Stimulated activated CD4-positive, alpha-beta T cell treated with anti-CD3 and anti-CD28 coated beads, Interleukin-1b, Interleukin-23, amount 100 ng/mL, for 24 hours (primary cell): ENCODE results near the gene RPS27.

ENCODE experiments used
- DNase-seq, 4 experiments: peaks; one replicate each; pipeline ENCODE4 v3.0.0-alpha.2; 2020; ENCODE audit warnings: low read depth in 4 of 4, low spot score in 1 of 4

Gene RPS27

GRCh38 chr1:153990468-153991150 is at the start of gene RPS27:
Gene RPS27, plus strand, starts transcription at chr1:153990762. Its CDS starts 35 bp downstream, at chr1:153990797.
- DNase-seq: peak; percentile 69 to 77 (median 70)

- no peak for DNase-seq
These were observed 48.5 kb upstream of the RPS27 start for GRCh38 chr1:153941826-153942725.

GRCh38 chr1:153942766-153943549 is 47.6 kb upstream of the RPS27 start:
- DNase-seq: no peak

- no peak for DNase-seq
These were observed 46.3 kb upstream of the RPS27 start for GRCh38 chr1:153944005-153944826.

- DNase-seq: no peak
These were observed 45.8 kb upstream of the RPS27 start for GRCh38 chr1:153944827-153945117.

- peak in 3 of 4 experiments; percentile 33 to 68 (median 51) for DNase-seq
These were observed 45.3 kb upstream of the RPS27 start for GRCh38 chr1:153945131-153945794.

GRCh38 chr1:153945795-153946621 is 44.6 kb upstream of the RPS27 start:
- DNase-seq: peak in 3 of 4 experiments; percentile 36 to 66 (median 53)

GRCh38 chr1:153946622-153947241 is 43.8 kb upstream of the RPS27 start, which contains the start of gene DENND4B:
Gene DENND4B, minus strand, starts transcription at chr1:153946718. Its CDS starts 2,344 bp downstream, at chr1:153944374.
- DNase-seq: peak; percentile 35 to 69 (median 55)

- DNase-seq: no peak
These were observed 39.4 kb upstream of the RPS27 start for GRCh38 chr1:153951183-153951582.

GRCh38 chr1:153951801-153952200 is 38.8 kb upstream of the RPS27 start:
- DNase-seq: no peak

GRCh38 chr1:153953859-153954365 is 36.6 kb upstream of the RPS27 start:
- DNase-seq: no peak

GRCh38 chr1:153954826-153955225 is 35.7 kb upstream of the RPS27 start:
- DNase-seq: no peak

GRCh38 chr1:153956997-153957715 is 33.4 kb upstream of the RPS27 start:
- no peak for DNase-seq

GRCh38 chr1:153957744-153958110 is 32.8 kb upstream of the RPS27 start:
- no peak for DNase-seq

GRCh38 chr1:153958111-153958960 is 32.2 kb upstream of the RPS27 start, which contains the start of gene CRTC2:
Gene CRTC2, minus strand, starts transcription at chr1:153958612. Its CDS starts 115 bp downstream, at chr1:153958497.
- peak; percentile 89 to 97 (median 94) for DNase-seq

GRCh38 chr1:153958961-153959260 is 31.7 kb upstream of the RPS27 start:
- no peak for DNase-seq

- no peak for DNase-seq
These were observed 31.1 kb upstream of the RPS27 start for GRCh38 chr1:153959454-153959853.
